Measurements from ENCODE around the gene NOTO.

NOTO gene

DNA sequence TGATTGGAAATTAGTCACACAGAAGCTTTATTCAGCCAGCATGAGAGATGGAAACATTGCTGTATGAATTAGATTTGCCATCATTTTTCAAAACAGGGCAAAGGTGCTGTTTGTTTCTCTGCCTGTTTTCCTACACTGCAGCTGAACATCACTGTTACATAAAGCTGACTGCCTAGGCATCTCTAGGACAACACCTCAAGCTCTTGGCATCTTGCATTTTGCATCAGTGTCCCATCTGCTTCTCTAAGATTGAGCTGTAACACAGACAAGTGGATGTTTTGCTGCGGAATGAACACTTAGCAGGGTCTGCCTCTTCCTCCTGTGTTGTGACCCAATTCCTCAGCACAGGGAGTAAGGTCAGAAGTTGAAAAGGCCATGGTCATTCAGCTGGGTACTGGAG is 36.6 kb downstream of the NOTO start:
- Histone ChIP-seq H3K36me3 (replicated peaks; ENCODE audit: low read depth, low read length) (peaks cover 44% of the 10 kb centered on the region), H4K20me1 (ENCODE audit: insufficient read depth, low read length) (peaks cover 49% of the 10 kb centered on the region), H3K4me2 (ENCODE audit: low read length) (no peak overlapping the region), H2AFZ (ENCODE audit: low read depth, low read length) (no peak overlapping the region), H3K4me3 (ENCODE audit: low read length) (no peak overlapping the region), H3K27me3 (ENCODE audit: low read depth, low read length) (no peaks in the 10 kb centered on the region), H3K4me1 (ENCODE audit: low read length) (peaks cover 14% of the 10 kb centered on the region), H3K27ac (ENCODE audit: low read length) (no peak overlapping the region), H3K9me3 (ENCODE audit: insufficient read depth, low read length) (no peaks in the 10 kb centered on the region), H3K79me2 (ENCODE audit: low read length) (peaks cover 90% of the 10 kb centered on the region), H3K9ac (ENCODE audit: low read length) (no peak overlapping the region)
- no peak for TF ChIP-seq EZH2phosphoT487 (IDR thresholded peaks at IDR 0.05; ENCODE audit: low read depth)
- TF ChIP-seq, protein P1, sequence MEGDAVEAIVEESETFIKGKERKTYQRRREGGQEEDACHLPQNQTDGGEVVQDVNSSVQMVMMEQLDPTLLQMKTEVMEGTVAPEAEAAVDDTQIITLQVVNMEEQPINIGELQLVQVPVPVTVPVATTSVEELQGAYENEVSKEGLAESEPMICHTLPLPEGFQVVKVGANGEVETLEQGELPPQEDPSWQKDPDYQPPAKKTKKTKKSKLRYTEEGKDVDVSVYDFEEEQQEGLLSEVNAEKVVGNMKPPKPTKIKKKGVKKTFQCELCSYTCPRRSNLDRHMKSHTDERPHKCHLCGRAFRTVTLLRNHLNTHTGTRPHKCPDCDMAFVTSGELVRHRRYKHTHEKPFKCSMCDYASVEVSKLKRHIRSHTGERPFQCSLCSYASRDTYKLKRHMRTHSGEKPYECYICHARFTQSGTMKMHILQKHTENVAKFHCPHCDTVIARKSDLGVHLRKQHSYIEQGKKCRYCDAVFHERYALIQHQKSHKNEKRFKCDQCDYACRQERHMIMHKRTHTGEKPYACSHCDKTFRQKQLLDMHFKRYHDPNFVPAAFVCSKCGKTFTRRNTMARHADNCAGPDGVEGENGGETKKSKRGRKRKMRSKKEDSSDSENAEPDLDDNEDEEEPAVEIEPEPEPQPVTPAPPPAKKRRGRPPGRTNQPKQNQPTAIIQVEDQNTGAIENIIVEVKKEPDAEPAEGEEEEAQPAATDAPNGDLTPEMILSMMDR (IDR thresholded peaks at IDR 0.05; ENCODE audit: low read depth, low read length): no peak

DNA sequence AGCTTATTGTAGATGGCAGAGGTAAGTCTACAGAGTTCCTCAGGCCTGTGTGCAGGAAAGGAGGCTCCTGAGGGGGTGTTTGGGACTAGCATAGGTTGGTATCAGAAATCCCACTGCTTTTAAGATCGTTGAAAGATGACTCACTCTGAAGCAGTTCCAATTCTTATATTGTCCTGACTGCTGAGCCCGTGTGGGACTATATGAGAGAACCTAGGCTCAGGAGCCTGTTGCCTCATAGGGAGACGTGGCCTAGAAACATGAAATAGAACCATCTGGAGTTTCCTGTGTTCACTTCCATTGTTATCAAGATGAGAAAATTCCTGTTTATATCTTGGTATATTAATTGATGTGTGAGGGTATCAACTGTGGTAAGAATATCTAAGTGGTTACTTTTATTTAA is 37.4 kb downstream of the NOTO start:
- TF ChIP-seq, protein P1 (IDR thresholded peaks at IDR 0.05; ENCODE audit: low read depth, low read length): no peak
- no peak for TF ChIP-seq EZH2phosphoT487 (IDR thresholded peaks at IDR 0.05; ENCODE audit: low read depth)
- H3K27ac ChIP-seq (ENCODE audit: low read length): no peak overlapping the region
- H4K20me1 ChIP-seq (ENCODE audit: insufficient read depth, low read length): peaks cover 46% of the 10 kb centered on the region
- peaks cover 52% of the 10 kb centered on the region for H3K36me3 ChIP-seq (replicated peaks; ENCODE audit: low read depth, low read length)
- no peaks in the 10 kb centered on the region for H3K27me3 ChIP-seq (ENCODE audit: low read depth, low read length)
- H3K4me3 ChIP-seq (ENCODE audit: low read length): no peak overlapping the region
- H3K4me2 ChIP-seq (ENCODE audit: low read length): no peak overlapping the region
- peaks cover 90% of the 10 kb centered on the region for H3K79me2 ChIP-seq (ENCODE audit: low read length)
- no peak overlapping the region for H2AFZ ChIP-seq (ENCODE audit: low read depth, low read length)
- H3K9me3 ChIP-seq (ENCODE audit: insufficient read depth, low read length): no peaks in the 10 kb centered on the region
- peaks cover 14% of the 10 kb centered on the region for H3K4me1 ChIP-seq (ENCODE audit: low read length)
- no peak overlapping the region for H3K9ac ChIP-seq (ENCODE audit: low read length)

DNA sequence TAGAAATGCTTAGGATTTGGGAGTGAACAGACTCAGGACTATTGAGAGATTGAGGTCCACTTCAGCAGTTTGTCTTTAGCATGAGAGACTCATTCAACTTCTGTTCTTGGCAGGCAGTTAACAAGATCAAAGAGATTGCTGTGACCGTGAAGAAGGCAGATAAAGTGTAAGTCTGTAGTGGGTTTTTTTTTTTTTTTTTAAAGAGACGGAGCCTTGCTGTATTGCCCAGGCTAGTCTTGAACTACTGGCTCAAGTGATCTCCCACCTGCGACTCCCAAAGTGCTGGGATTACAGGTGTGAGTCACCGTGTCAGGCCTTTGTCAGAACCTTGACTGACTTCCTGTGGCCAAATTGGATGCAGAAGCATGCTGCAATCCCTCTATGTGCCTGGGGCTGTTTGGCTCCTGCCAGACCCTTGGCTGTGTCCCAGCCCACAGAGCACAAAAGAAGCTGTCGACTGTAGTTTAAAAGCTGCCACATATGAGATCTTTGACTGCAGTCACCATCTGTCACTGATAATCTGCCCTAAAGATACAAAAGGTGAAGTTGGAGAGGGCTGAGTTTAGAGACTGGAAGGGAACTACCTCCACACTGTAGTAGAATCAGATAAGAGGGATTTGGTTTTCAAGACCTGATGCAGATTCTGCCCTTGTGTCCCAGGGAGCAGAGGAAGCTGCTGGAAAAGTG is 41.7 kb downstream of the NOTO start:
- H3K9me3 ChIP-seq (ENCODE audit: insufficient read depth, low read length): no peaks in the 10 kb centered on the region
- H2AFZ ChIP-seq (ENCODE audit: low read depth, low read length): no peak overlapping the region
- no peaks in the 10 kb centered on the region for H3K27me3 ChIP-seq (ENCODE audit: low read depth, low read length)
- H3K4me1 ChIP-seq (ENCODE audit: low read length): no peaks in the 10 kb centered on the region
- no peak overlapping the region for H3K4me2 ChIP-seq (ENCODE audit: low read length)
- TF ChIP-seq, protein P1 (IDR thresholded peaks at IDR 0.05; ENCODE audit: low read depth, low read length): no peak
- TF ChIP-seq EZH2phosphoT487 (IDR thresholded peaks at IDR 0.05; ENCODE audit: low read depth): no peak
- no peak overlapping the region for H3K27ac ChIP-seq (ENCODE audit: low read length)
- H3K36me3 ChIP-seq (replicated peaks; ENCODE audit: low read depth, low read length): peaks cover 78% of the 10 kb centered on the region
- peaks cover 9% of the 10 kb centered on the region for H4K20me1 ChIP-seq (ENCODE audit: insufficient read depth, low read length)
- H3K9ac ChIP-seq (ENCODE audit: low read length): no peak overlapping the region
- no peak overlapping the region for H3K4me3 ChIP-seq (ENCODE audit: low read length)
- H3K79me2 ChIP-seq (ENCODE audit: low read length): peaks cover 65% of the 10 kb centered on the region

DNA sequence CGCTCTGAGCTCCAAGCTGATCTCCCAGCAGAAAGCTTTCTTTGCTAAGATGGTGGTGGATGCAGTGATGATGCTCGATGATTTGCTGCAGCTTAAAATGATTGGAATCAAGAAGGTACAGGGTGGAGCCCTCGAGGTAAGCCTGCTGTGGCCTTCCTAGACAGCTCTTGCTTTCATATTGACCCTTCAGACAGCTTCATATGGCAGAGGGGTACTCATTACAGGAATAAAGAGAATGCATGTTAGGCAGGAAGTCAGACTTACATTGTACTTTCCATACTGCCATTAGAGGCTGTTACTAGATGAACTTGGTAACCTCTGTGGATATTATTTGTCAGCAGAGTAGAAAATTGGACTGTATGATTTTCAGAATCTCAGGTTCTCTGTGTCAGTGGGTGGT is 42.2 kb downstream of the NOTO start:
- no peaks in the 10 kb centered on the region for H3K27me3 ChIP-seq (ENCODE audit: low read depth, low read length)
- H3K9ac ChIP-seq (ENCODE audit: low read length): no peak overlapping the region
- no peak overlapping the region for H3K4me3 ChIP-seq (ENCODE audit: low read length)
- peaks cover 79% of the 10 kb centered on the region for H3K36me3 ChIP-seq (replicated peaks; ENCODE audit: low read depth, low read length)
- no peaks in the 10 kb centered on the region for H3K4me1 ChIP-seq (ENCODE audit: low read length)
- no peaks in the 10 kb centered on the region for H3K9me3 ChIP-seq (ENCODE audit: insufficient read depth, low read length)
- H2AFZ ChIP-seq (ENCODE audit: low read depth, low read length): no peak overlapping the region
- no peak overlapping the region for H3K4me2 ChIP-seq (ENCODE audit: low read length)
- H4K20me1 ChIP-seq (ENCODE audit: insufficient read depth, low read length): peaks cover 3% of the 10 kb centered on the region; the same call in 1 of the 2 replicates
- H3K27ac ChIP-seq (ENCODE audit: low read length): no peak overlapping the region
- TF ChIP-seq, protein P1 (IDR thresholded peaks at IDR 0.05; ENCODE audit: low read depth, low read length): no peak
- H3K79me2 ChIP-seq (ENCODE audit: low read length): peaks cover 62% of the 10 kb centered on the region

Data from OCI-LY3 (cell line).